Uterine smooth muscle cell (primary cell): ENCODE data around the gene CYYR1. TPM values are rescaled to one million over a fixed set of nuclear protein-coding genes. Genes with fewer than 3 reads are reported as not detected.

ENCODE experiments used
- total RNA-seq: library from RNA; depleted of rRNA; stranded (reverse); fragments of >200 nt; gene quantifications from 2 replicates; pipeline ENCODE4 v1.2.3, GENCODE V29; 2014

The CYYR1 gene
- 0.11 and 0.12 TPM in 2 replicates for total RNA-seq

DNA sequence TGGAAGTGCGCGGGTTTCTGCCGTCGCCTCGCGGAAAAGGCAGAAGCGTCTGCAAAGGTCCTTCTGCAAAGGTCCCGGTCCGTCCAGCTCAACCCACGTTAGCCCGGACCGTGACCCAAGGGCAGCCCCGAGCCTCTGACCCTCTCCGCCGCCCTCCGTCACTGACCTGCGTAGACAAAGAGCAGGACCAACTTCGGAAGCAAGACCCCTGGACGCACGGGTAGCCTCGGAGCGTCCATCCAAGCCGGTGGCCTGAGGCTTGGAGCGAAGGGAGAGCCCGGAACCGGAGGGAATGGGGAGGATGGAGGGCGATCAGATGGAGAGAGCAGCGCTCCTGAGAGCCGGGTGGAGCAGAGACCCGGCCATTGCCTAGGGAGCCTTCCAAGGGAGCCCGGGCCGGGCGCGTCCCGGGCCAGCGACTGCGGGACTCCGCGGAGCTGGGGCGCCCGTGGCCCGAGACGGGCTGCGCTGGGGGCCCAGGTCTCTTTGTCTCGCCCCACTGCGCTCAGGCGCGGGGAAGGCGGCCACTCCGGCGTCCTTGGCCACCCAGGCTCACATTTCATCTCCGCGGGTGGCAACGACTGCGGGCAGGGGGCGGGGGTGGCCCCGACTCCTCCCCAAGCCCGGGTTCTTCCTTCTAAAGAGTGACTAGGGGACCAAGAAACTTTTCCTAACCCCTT, at the start of gene CYYR1:
Gene CYYR1 (minus strand): TSS at position 585 of the 680 bp plus-strand sequence. CDS start 346 bp downstream, at position 239.

